ENCODE results near the gene PADI3.

Gene PADI3

GRCh38 chr1:17297991-17298390 is 49.1 kb downstream of the PADI3 start:
- Mint-ChIP-seq H3K4me3 (no peak overlapping the region), H3K36me3 (ENCODE audit: low read depth) (no peaks in the 10 kb centered on the region), H3K27me3 (ENCODE audit: low read depth) (no peaks in the 10 kb centered on the region), H3K27ac (no peak overlapping the region), H3K4me1 (ENCODE audit: low read depth) (no peaks in the 10 kb centered on the region), H3K9me3 (peaks cover 8% of the 10 kb centered on the region)
- no peak for DNase-seq (ENCODE audit: low spot score)

GRCh38 chr1:17301767-17302166 is 52.9 kb downstream of the PADI3 start:
- Mint-ChIP-seq H3K36me3 (ENCODE audit: low read depth) (no peaks in the 10 kb centered on the region), H3K27ac (no peak overlapping the region), H3K4me3 (no peak overlapping the region)

GRCh38 chr1:17304151-17304825 is 55.4 kb downstream of the PADI3 start:
- no peak for DNase-seq (ENCODE audit: low spot score)
- H3K4me1 Mint-ChIP-seq (ENCODE audit: low read depth): no peaks in the 10 kb centered on the region
- no peaks in the 10 kb centered on the region for H3K27me3 Mint-ChIP-seq (ENCODE audit: low read depth)
- peaks cover 8% of the 10 kb centered on the region for H3K9me3 Mint-ChIP-seq
- no peak overlapping the region for H3K27ac Mint-ChIP-seq
- H3K36me3 Mint-ChIP-seq (ENCODE audit: low read depth): no peaks in the 10 kb centered on the region
- H3K4me3 Mint-ChIP-seq: no peak overlapping the region

More at GRCh38 chr1:17301767-17302166, 52.9 kb downstream of the PADI3 start:
- peaks cover 8% of the 10 kb centered on the region for H3K9me3 Mint-ChIP-seq
- DNase-seq (ENCODE audit: low spot score): no peak
- no peaks in the 10 kb centered on the region for H3K4me1 Mint-ChIP-seq (ENCODE audit: low read depth)
- H3K27me3 Mint-ChIP-seq (ENCODE audit: low read depth): no peaks in the 10 kb centered on the region

GRCh38 chr1:17304826-17305175 is 55.9 kb downstream of the PADI3 start:
- DNase-seq (ENCODE audit: low spot score): no peak
- Mint-ChIP-seq H3K36me3 (ENCODE audit: low read depth) (no peaks in the 10 kb centered on the region), H3K27ac (no peak overlapping the region), H3K9me3 (peaks cover 8% of the 10 kb centered on the region), H3K27me3 (ENCODE audit: low read depth) (no peaks in the 10 kb centered on the region), H3K4me3 (no peak overlapping the region), H3K4me1 (ENCODE audit: low read depth) (no peaks in the 10 kb centered on the region)

- no peaks in the 10 kb centered on the region for H3K4me1 Mint-ChIP-seq (ENCODE audit: low read depth)
- H3K27me3 Mint-ChIP-seq (ENCODE audit: low read depth): no peaks in the 10 kb centered on the region
- peaks cover 8% of the 10 kb centered on the region for H3K9me3 Mint-ChIP-seq
- H3K27ac Mint-ChIP-seq: no peak overlapping the region
- H3K36me3 Mint-ChIP-seq (ENCODE audit: low read depth): no peaks in the 10 kb centered on the region
- DNase-seq (ENCODE audit: low spot score): no peak
- H3K4me3 Mint-ChIP-seq: no peak overlapping the region
These were observed 56.7 kb downstream of the PADI3 start for GRCh38 chr1:17305576-17306095.

GRCh38 chr1:17306407-17306806 is 57.5 kb downstream of the PADI3 start:
- Mint-ChIP-seq H3K4me1 (ENCODE audit: low read depth) (no peaks in the 10 kb centered on the region), H3K27me3 (ENCODE audit: low read depth) (no peaks in the 10 kb centered on the region), H3K36me3 (ENCODE audit: low read depth) (no peaks in the 10 kb centered on the region), H3K27ac (no peak overlapping the region), H3K9me3 (peaks cover 8% of the 10 kb centered on the region), H3K4me3 (no peak overlapping the region)
- no peak for DNase-seq (ENCODE audit: low spot score)

- H3K27me3 Mint-ChIP-seq (ENCODE audit: low read depth): no peaks in the 10 kb centered on the region
- no peaks in the 10 kb centered on the region for H3K36me3 Mint-ChIP-seq (ENCODE audit: low read depth)
- peaks cover 4% of the 10 kb centered on the region for H3K9me3 Mint-ChIP-seq
- H3K4me3 Mint-ChIP-seq: no peak overlapping the region
- no peak for DNase-seq (ENCODE audit: low spot score)
- H3K4me1 Mint-ChIP-seq (ENCODE audit: low read depth): no peaks in the 10 kb centered on the region
- H3K27ac Mint-ChIP-seq: no peak overlapping the region
These were observed 58.0 kb downstream of the PADI3 start for GRCh38 chr1:17306921-17307320.

- Mint-ChIP-seq H3K36me3 (ENCODE audit: low read depth) (no peaks in the 10 kb centered on the region), H3K27me3 (ENCODE audit: low read depth) (peaks cover 2% of the 10 kb centered on the region), H3K4me3 (no peak overlapping the region), H3K4me1 (ENCODE audit: low read depth) (peaks cover 1% of the 10 kb centered on the region), H3K27ac (no peak overlapping the region), H3K9me3 (peaks cover under 1% of the 10 kb centered on the region)
- DNase-seq (ENCODE audit: low spot score): no peak
These were observed 58.4 kb downstream of the PADI3 start for GRCh38 chr1:17307329-17307728.

- Mint-ChIP-seq H3K9me3 (no peaks in the 10 kb centered on the region), H3K4me3 (no peak within 1 kb of the TSS), H3K36me3 (ENCODE audit: low read depth) (no peaks in the 10 kb centered on the region), H3K27me3 (ENCODE audit: low read depth) (peaks cover 4% of the 10 kb centered on the region), H3K4me1 (ENCODE audit: low read depth) (peaks cover 4% of the 10 kb centered on the region), H3K27ac (no peak within 1 kb of the TSS)
- DNase-seq (ENCODE audit: low spot score): no peak
These were observed 59.0 kb downstream of the PADI3 start, which contains the start of gene PADI4 for GRCh38 chr1:17307946-17308345. Gene PADI4 (plus strand): TSS chr1:17308197. CDS start chr1:17308223, 26 bp downstream.

GRCh38 chr1:17308593-17308992 is 59.7 kb downstream of the PADI3 start:
- no peak for DNase-seq (ENCODE audit: low spot score)
- Mint-ChIP-seq H3K9me3 (no peaks in the 10 kb centered on the region), H3K27ac (no peak overlapping the region), H3K36me3 (ENCODE audit: low read depth) (no peaks in the 10 kb centered on the region), H3K27me3 (ENCODE audit: low read depth) (peaks cover 4% of the 10 kb centered on the region), H3K4me1 (ENCODE audit: low read depth) (peaks cover 4% of the 10 kb centered on the region), H3K4me3 (no peak overlapping the region)

- DNase-seq (ENCODE audit: low spot score): no peak
- Mint-ChIP-seq H3K36me3 (ENCODE audit: low read depth) (no peaks in the 10 kb centered on the region), H3K9me3 (no peaks in the 10 kb centered on the region), H3K27ac (no peak overlapping the region), H3K27me3 (ENCODE audit: low read depth) (peaks cover 4% of the 10 kb centered on the region), H3K4me1 (ENCODE audit: low read depth) (peaks cover 4% of the 10 kb centered on the region), H3K4me3 (no peak overlapping the region)
These were observed 60.6 kb downstream of the PADI3 start for GRCh38 chr1:17309426-17310067.

GRCh38 chr1:17310068-17310640 is 61.3 kb downstream of the PADI3 start:
- no peak overlapping the region for H3K4me3 Mint-ChIP-seq
- peaks cover 4% of the 10 kb centered on the region for H3K27me3 Mint-ChIP-seq (ENCODE audit: low read depth)
- H3K27ac Mint-ChIP-seq: no peak overlapping the region
- no peaks in the 10 kb centered on the region for H3K9me3 Mint-ChIP-seq
- no peak for DNase-seq (ENCODE audit: low spot score)
- peaks cover 4% of the 10 kb centered on the region for H3K4me1 Mint-ChIP-seq (ENCODE audit: low read depth)
- H3K36me3 Mint-ChIP-seq (ENCODE audit: low read depth): no peaks in the 10 kb centered on the region

- Mint-ChIP-seq H3K27me3 (ENCODE audit: low read depth) (peaks cover 4% of the 10 kb centered on the region), H3K36me3 (ENCODE audit: low read depth) (no peaks in the 10 kb centered on the region), H3K4me3 (no peak overlapping the region), H3K27ac (no peak overlapping the region), H3K4me1 (ENCODE audit: low read depth) (peaks cover 4% of the 10 kb centered on the region), H3K9me3 (no peaks in the 10 kb centered on the region)
- no peak for DNase-seq (ENCODE audit: low spot score)
These were observed 64.8 kb downstream of the PADI3 start for GRCh38 chr1:17313530-17314309.

GRCh38 chr1:17314491-17314971 is 65.6 kb downstream of the PADI3 start:
- peaks cover 4% of the 10 kb centered on the region for H3K27me3 Mint-ChIP-seq (ENCODE audit: low read depth)
- H3K4me3 Mint-ChIP-seq: no peak overlapping the region
- no peaks in the 10 kb centered on the region for H3K36me3 Mint-ChIP-seq (ENCODE audit: low read depth)
- no peak for DNase-seq (ENCODE audit: low spot score)
- no peak overlapping the region for H3K27ac Mint-ChIP-seq
- H3K9me3 Mint-ChIP-seq: no peaks in the 10 kb centered on the region
- H3K4me1 Mint-ChIP-seq (ENCODE audit: low read depth): peaks cover 4% of the 10 kb centered on the region

Data from T-helper 2 cell treated with Interferon-gamma antibody and Interleukin-4, amounts not matched to agents 5 μg/mL and 100 μg/mL, for 36 hours (primary cell).